H1 (cell line): ENCODE data around the gene PROSER3. TPM values are rescaled to one million over a fixed set of nuclear protein-coding genes. Genes with fewer than 3 reads are reported as not detected.

Experiments
- CTCF ChIA-PET: fragments of 300-600 bp; sonication (Branson Sonifier 250); formaldehyde crosslinking; loops from one replicate; lab custom pipeline; 2021; ENCODE audit not compliant: partially characterized antibody; lab: Charles Lee
- POLR2A ChIA-PET: fragments of 300-600 bp; sonication (Branson Sonifier 250); formaldehyde crosslinking; loops from one replicate; lab custom pipeline; 2021; ENCODE audit warnings: inconsistent platforms; ENCODE audit not compliant: partially characterized antibody; lab: Charles Lee
- DNase-seq, 2 experiments: peaks; one replicate each; pipeline versions ENCODE4 v3.0.0 to v3.0.0-alpha.2; 2010 to 2022; ENCODE audit warnings: low spot score in 2 of 2, low read depth in 1 of 2, mixed read lengths in 1 of 2
- FAIRE-seq: peaks from 2 replicates; lab custom pipeline; 2011; peaks lifted over from hg19 to GRCh38; lab: Jason Lieb, UNC
- H2AFZ ChIP-seq: 2 replicates; pipeline ENCODE4 v1.8.1; 2012; ENCODE audit warnings: low read length, inconsistent platforms
- H2AK5ac ChIP-seq: 2 replicates; pipeline ENCODE4 v1.6.1; 2013; ENCODE audit warnings: low read depth, low read length
- H2BK120ac ChIP-seq: replicated peaks from 2 replicates; pipeline ENCODE3; 2013; ENCODE audit warnings: low read depth, low read length, inconsistent platforms
- H2BK12ac ChIP-seq: 2 replicates; pipeline ENCODE4 v1.6.1; 2013; ENCODE audit warnings: low read depth, low read length
- H2BK15ac ChIP-seq: 2 replicates; pipeline ENCODE4 v1.6.1; 2013; ENCODE audit warnings: low read length
- H2BK20ac ChIP-seq: 2 replicates; pipeline ENCODE4 v1.6.1; 2013; ENCODE audit warnings: low read length
- H2BK5ac ChIP-seq: 2 replicates; pipeline ENCODE4 v1.6.1; 2013; ENCODE audit warnings: low read depth, low read length
- H3K14ac ChIP-seq: 2 replicates; pipeline ENCODE4 v1.6.1; 2013; ENCODE audit warnings: inconsistent platforms; ENCODE audit not compliant: insufficient read length
- H3K18ac ChIP-seq: 2 replicates; pipeline ENCODE4 v1.6.1; 2013; ENCODE audit warnings: low read length; ENCODE audit errors: extremely low read depth
- H3K23ac ChIP-seq: 2 replicates; pipeline ENCODE4 v1.6.1; 2013; ENCODE audit warnings: inconsistent platforms; ENCODE audit not compliant: insufficient read length
- H3K23me2 ChIP-seq: 2 replicates; pipeline ENCODE4 v1.6.1; 2013; ENCODE audit warnings: low read depth, low read length
- H3K27ac ChIP-seq: 2 replicates; pipeline ENCODE4 v1.6.1; 2011; ENCODE audit warnings: low read depth, low read length, inconsistent platforms
- H3K27me3 ChIP-seq, 4 experiments: replicated peaks in 1 of 4; 1 replicate in 1 of 4; 2 replicates in 3 of 4; pipeline versions ENCODE4 v1.6.1 to v1.8.1; 2011 to 2013; ENCODE audit warnings: low read length in 3 of 4, mild to moderate bottlenecking in 3 of 4, inconsistent platforms in 2 of 4, mixed read lengths in 2 of 4, moderate library complexity in 1 of 4; ENCODE audit not compliant: control insufficient read depth in 3 of 4, insufficient read depth in 3 of 4; ENCODE audit errors: extremely low read depth in 1 of 4
- H3K36me3 ChIP-seq, 4 experiments: 2 replicates each; pipeline versions ENCODE4 v1.6.1 to v1.8.1; 2011 to 2013; ENCODE audit warnings: mild to moderate bottlenecking in 4 of 4, low read length in 3 of 4, moderate library complexity in 2 of 4, control low read depth in 1 of 4, inconsistent platforms in 1 of 4; ENCODE audit not compliant: insufficient read depth in 4 of 4, control insufficient read depth in 2 of 4
- H3K4ac ChIP-seq: replicated peaks from 2 replicates; pipeline ENCODE3; 2013; ENCODE audit warnings: low read length, low read depth, mixed read lengths, inconsistent platforms; ENCODE audit not compliant: insufficient read length
- H3K4me1 ChIP-seq, 4 experiments: replicated peaks in 1 of 4; 1 replicate in 1 of 4; 2 replicates in 3 of 4; pipeline versions ENCODE4 v1.6.1 to v1.8.1; 2011 to 2013; ENCODE audit warnings: low read length in 3 of 4, inconsistent platforms in 2 of 4, mixed read lengths in 1 of 4; ENCODE audit not compliant: insufficient read depth in 4 of 4, control insufficient read depth in 3 of 4
- H3K4me2 ChIP-seq, 2 experiments: 2 replicates each; pipeline versions ENCODE4 v1.6.1 to v1.8.1; 2011 to 2013; ENCODE audit warnings: low read depth in 2 of 2, low read length in 2 of 2, control low read depth in 1 of 2, inconsistent platforms in 1 of 2, mild to moderate bottlenecking in 1 of 2; ENCODE audit not compliant: insufficient read depth in 1 of 2
- H3K4me3 ChIP-seq, 4 experiments: fragments of 200-600, 300-600 bp in 1 of 4; sonication (generic), shearing (Covaris generic), sonication (Bioruptor Twin) in 1 of 4; 2 replicates each; pipeline versions ENCODE4 v1.5.1 to v1.8.1; 2011 to 2016; ENCODE audit warnings: low read length in 4 of 4, low read depth in 3 of 4, control low read depth in 2 of 4, inconsistent platforms in 2 of 4, mild to moderate bottlenecking in 2 of 4, mixed read lengths in 1 of 4, moderate library complexity in 1 of 4; ENCODE audit not compliant: insufficient read depth in 2 of 4; ENCODE audit errors: extremely low read depth in 1 of 4
- H3K56ac ChIP-seq: replicated peaks from 2 replicates; pipeline ENCODE3; 2013; ENCODE audit warnings: low read depth, mild to moderate bottlenecking, mixed read lengths, low read length, inconsistent platforms; ENCODE audit not compliant: insufficient read length
- H3K79me1 ChIP-seq: 2 replicates; pipeline ENCODE4 v1.6.1; 2013; ENCODE audit warnings: low read depth, low read length, control low read depth
- H3K79me2 ChIP-seq, 2 experiments: 2 replicates each; pipeline versions ENCODE4 v1.6.1 to v1.8.1; 2012 to 2013; ENCODE audit warnings: low read length in 2 of 2, mild to moderate bottlenecking in 2 of 2, inconsistent platforms in 1 of 2; ENCODE audit not compliant: insufficient read depth in 2 of 2, control insufficient read depth in 1 of 2
- H3K9ac ChIP-seq, 4 experiments: replicated peaks in 1 of 4; 1 replicate in 1 of 4; 2 replicates in 3 of 4; pipeline versions ENCODE4 v1.6.1 to v1.8.1; 2011 to 2013; ENCODE audit warnings: low read depth in 3 of 4, low read length in 3 of 4, control low read depth in 2 of 4, mild to moderate bottlenecking in 2 of 4, moderate library complexity in 2 of 4, inconsistent platforms in 1 of 4; ENCODE audit errors: extremely low read depth in 1 of 4
- H3K9me3 ChIP-seq, 2 experiments: 2 replicates each; pipeline versions ENCODE4 v1.6.1 to v1.8.1; 2012 to 2013; ENCODE audit warnings: mild to moderate bottlenecking in 2 of 2, moderate library complexity in 2 of 2, control low read depth in 1 of 2, inconsistent platforms in 1 of 2, low read depth in 1 of 2, low read length in 1 of 2, mixed read lengths in 1 of 2; ENCODE audit not compliant: insufficient read depth in 2 of 2
- H4K20me1 ChIP-seq, 2 experiments: replicated peaks in 1 of 2; 2 replicates each; pipeline versions ENCODE3 to v1.8.1; 2011 to 2013; ENCODE audit warnings: inconsistent platforms in 2 of 2, low read length in 2 of 2, mild to moderate bottlenecking in 1 of 2; ENCODE audit not compliant: insufficient read depth in 2 of 2, control insufficient read depth in 1 of 2
- H4K5ac ChIP-seq: 2 replicates; pipeline ENCODE4 v1.6.1; 2013; ENCODE audit warnings: low read length, low read depth, mixed read lengths, inconsistent platforms; ENCODE audit not compliant: insufficient read length
- H4K8ac ChIP-seq: 2 replicates; pipeline ENCODE4 v1.8.0; 2013; ENCODE audit warnings: mild to moderate bottlenecking, moderate library complexity, low read length, inconsistent platforms; ENCODE audit not compliant: insufficient read depth; ENCODE audit errors: extremely low read depth
- H4K91ac ChIP-seq: replicated peaks from 2 replicates; pipeline ENCODE3; 2013; ENCODE audit warnings: low read length, mixed read lengths, inconsistent platforms; ENCODE audit not compliant: insufficient read length
- ATF3 ChIP-seq: IDR thresholded peaks from 2 replicates; pipeline ENCODE4 v1.6.1; 2011; ENCODE audit warnings: low read depth, mild to moderate bottlenecking, low read length; ENCODE audit not compliant: insufficient read depth
- BACH1 ChIP-seq: IDR thresholded peaks from 2 replicates; pipeline ENCODE4 v1.6.1; 2012; ENCODE audit warnings: low read length, improper control_type of control experiment
- BRCA1 ChIP-seq: IDR thresholded peaks from 2 replicates; pipeline ENCODE4 v1.6.1; 2012; ENCODE audit warnings: low read depth, low read length, improper control_type of control experiment
- CBX8 ChIP-seq: fragments of 300-800, 300-1000 bp; sonication (generic); IDR thresholded peaks from 2 replicates; pipeline ENCODE4 v1.7.1; 2016; ENCODE audit warnings: low read depth, low read length, borderline replicate concordance
- CHD2 ChIP-seq: IDR thresholded peaks from 2 replicates; pipeline ENCODE4 v1.6.1; 2012; ENCODE audit warnings: low read length, improper control_type of control experiment
- E2F6 ChIP-seq: IDR thresholded peaks from 2 replicates; pipeline ENCODE4 v1.6.1; 2012; ENCODE audit warnings: inconsistent platforms
- GTF2F1 ChIP-seq: IDR thresholded peaks from 2 replicates; pipeline ENCODE4 v1.6.1; 2012; ENCODE audit warnings: low read depth, low read length, improper control_type of control experiment, borderline replicate concordance
- MAX ChIP-seq: IDR thresholded peaks from 2 replicates; pipeline ENCODE4 v1.6.1; 2012; ENCODE audit warnings: inconsistent platforms
- NRF1 ChIP-seq: IDR thresholded peaks from 2 replicates; pipeline ENCODE4 v1.6.1; 2011; ENCODE audit warnings: mild to moderate bottlenecking, low read depth, low read length, improper control_type of control experiment
- TCF12 ChIP-seq: IDR thresholded peaks from 2 replicates; pipeline ENCODE4 v1.6.1; 2011; ENCODE audit warnings: low read depth, mild to moderate bottlenecking, low read length
- USF2 ChIP-seq: IDR thresholded peaks from 2 replicates; pipeline ENCODE4 v1.6.1; 2011; ENCODE audit warnings: low read length, improper control_type of control experiment
- WGBS, 2 experiments: shearing (Covaris generic) in 1 of 2; methylation state at CpG; one replicate each; pipeline versions ENCODE4 v1.1.6 to v1.1.7; 2013 to 2015; ENCODE audit warnings: low lambda C conversion rate in 2 of 2, mixed read lengths in 2 of 2, inconsistent platforms in 1 of 2, low coverage in 1 of 2, missing lambda C conversion rate in 1 of 2; ENCODE audit not compliant: insufficient replicate concordance in 2 of 2, insufficient coverage in 1 of 2, insufficient read length in 1 of 2; ENCODE audit errors: extremely low coverage in 1 of 2, missing lambda C conversion rate in 1 of 2; 5-methylcytosine and 5-hydroxymethylcytosine counted together
- polyA plus RNA-seq, 7 experiments: library from polyadenylated mRNA; depleted of rRNA in 3 of 7; stranded (reverse) in 5 of 7; unstranded in 2 of 7; fragments of >200 nt in 5 of 7; fragments of 200-250 nt in 2 of 7; gene quantifications; 1 replicate in 5 of 7; 2 replicates in 1 of 7; 4 replicates in 1 of 7; pipeline versions ENCODE4 v1.2.1 to v1.2.3, GENCODE V29; 2011 to 2013; ENCODE audit warnings: missing spikeins in 2 of 7, mixed read lengths in 2 of 7
- total RNA-seq: library from RNA; stranded (reverse); fragmentation: NEBNext Ultra II Directional; extraction: Animal tissue kit (Norgen Biotek cat#: 25700); gene quantifications from 2 replicates; pipeline ENCODE4 v1.2.1, GENCODE V29; 2021

PROSER3 gene
- total and polyA plus RNA-seq, 2 of the 8 experiments (the other 6 are each of a cell fraction or from before 2014, with no cell fraction given), result 17.8 to 28.9 TPM

GRCh38 chr19:35797663-35798062 lies 39.7 kb downstream of the PROSER3 start:
- TF ChIP-seq ATF3, result no peak
- no peak for TF ChIP-seq BRCA1
- peak; percentile 78 for TF ChIP-seq USF2
- TF ChIP-seq MAX, result peak; percentile 99
- TF ChIP-seq CBX8, result no peak
- TF ChIP-seq NRF1, result peak; percentile 45
- no peak for TF ChIP-seq TCF12
- peak; percentile 39; the same call in 1 of the 2 replicates for TF ChIP-seq CHD2
- no peak for TF ChIP-seq GTF2F1
- peak; percentile 99 for TF ChIP-seq E2F6
- TF ChIP-seq BACH1, result no peak
- H2BK20ac ChIP-seq, result no peak overlapping the region
- FAIRE-seq (no peak), DNase-seq (peak in 1 of 2 experiments; percentile 82)
- H4K5ac ChIP-seq, result peak overlapping the region; percentile 78
- H3K23me2 ChIP-seq, result peaks cover 11% of the 10 kb centered on the region; the same call in 1 of the 2 replicates
- no peaks in the 10 kb centered on the region for H3K79me1 ChIP-seq
- peak overlapping the region; percentile 66; the same call in 1 of the 2 replicates for H4K8ac ChIP-seq
- peak overlapping the region; percentile 73 to 89 for H3K4me2 ChIP-seq
- peak overlapping the region; percentile 85 for H2AFZ ChIP-seq
- peak overlapping the region; percentile 16 to 59 (median 24); a peak in 4 of 8 replicates for H3K4me3 ChIP-seq
- H4K20me1 ChIP-seq, result no peaks in the 10 kb centered on the region
- peak overlapping the region; percentile 90 for H2BK120ac ChIP-seq
- H3K27ac ChIP-seq, result no peak overlapping the region
- H3K14ac ChIP-seq, result no peak overlapping the region
- peaks cover 6 to 23% (median 20%) of the 10 kb centered on the region in 4 experiments for H3K27me3 ChIP-seq
- 0 out of 2 replicates have a peak overlapping the region, but pooled peaks have one; percentile 50 for H2BK12ac ChIP-seq
- no peak overlapping the region for H3K56ac ChIP-seq
- peak overlapping the region; percentile 54 for H4K91ac ChIP-seq
- ChIA-PET CTCF (interaction anchor here (0.9 to 3.6 kb wide), 4 partner anchors 10 to 127 kb away, joined by 3 to 13 read pairs (median 4); no protein-coding TSS in a partner anchor), POLR2A (interaction anchor here (0.6 to 0.9 kb wide), 2 partner anchors 18 to 22 kb away, joined by 3 to 4 read pairs; no protein-coding TSS in a partner anchor)
- no peak overlapping the region for H3K23ac ChIP-seq
- peaks cover 0 to 9% (median 4%) of the 10 kb centered on the region in 4 experiments; a peak in 5 of 7 replicates for H3K4me1 ChIP-seq
- H2AK5ac ChIP-seq, result no peak overlapping the region
- no peak overlapping the region; the same call in none of the 2 replicates for H3K18ac ChIP-seq
- H3K79me2 ChIP-seq, result no peaks in the 10 kb centered on the region
- H3K4ac ChIP-seq, result no peak overlapping the region
- no peaks in the 10 kb centered on the region for H3K9me3 ChIP-seq
- WGBS, 2 experiments, result 6% methylated on average over 9 of the region's 15 CpGs; no CpG with 5 or more reads in 1 of the 2 experiments
- no peak overlapping the region for H3K9ac ChIP-seq
- H2BK5ac ChIP-seq, result no peak overlapping the region; the same call in 1 of the 2 replicates
- no peaks in the 10 kb centered on the region for H3K36me3 ChIP-seq
- no peak overlapping the region for H2BK15ac ChIP-seq
